Adipose tissue (tissue), 3 donors: ENCODE measurements around the gene DUOXA1. TPM values are rescaled to one million over a fixed set of nuclear protein-coding genes. Genes with fewer than 3 reads are reported as not detected.
"Not testable (repeated sequence)": the region's sequence is repeated elsewhere in the genome, so short reads cannot be mapped to it uniquely, and the experiment has no call there.

Source experiments
- H3K27ac ChIP-seq: one replicate; pipeline ENCODE4 v1.5.1; 2013; ENCODE audit warnings: low read depth, low read length
- WGBS, 3 donors: extraction: QIAGEN DNeasy Blood & Tissue Kit; methylation state at CpG; one replicate each; pipeline ENCODE4 v1.1.7; 2013; 5-methylcytosine and 5-hydroxymethylcytosine counted together
- polyA plus RNA-seq, 3 donors: library from polyadenylated mRNA; stranded (reverse); fragments of 200-250 nt; gene quantifications; one replicate each; pipeline ENCODE4 v1.2.3, GENCODE V29; 2013
- donor health status: healthy with polysubstance abuse.
- donor health status: Bipolar disorder and iron deficiency.
- donor health status: healthy.

Gene DUOXA1
- polyA plus RNA-seq, 3 donors: 0.14 to 3.3 (median 0.90) TPM

DNA sequence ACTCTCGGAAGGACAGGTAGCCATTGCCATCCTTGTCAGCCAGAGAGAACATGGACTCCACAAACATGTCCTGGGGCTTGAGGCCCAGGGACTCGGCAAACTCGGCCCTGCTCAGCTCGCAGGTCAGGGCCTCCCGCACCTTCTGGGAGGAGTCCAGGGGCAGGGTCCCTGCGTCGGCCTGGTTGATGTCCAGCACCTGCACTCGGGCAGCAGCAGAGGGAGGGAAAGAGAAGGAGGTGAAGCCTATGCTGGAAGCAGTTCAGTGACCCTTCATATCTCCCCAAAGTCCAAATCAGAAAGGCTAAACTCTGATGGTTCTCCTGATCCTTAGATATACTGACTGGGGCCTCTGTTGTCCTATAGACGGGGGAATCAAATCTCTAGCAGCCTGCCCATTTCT, 25.5 kb downstream of the DUOXA1 start:
- WGBS, 3 donors: 82 to 89% (median 86%) methylated on average over 9 of the region's 9 CpGs

GRCh38 chr15:45102226-45102625, 27.5 kb downstream of the DUOXA1 start:
- WGBS, 3 donors: 93 to 96% (median 93%) methylated on average over 6 of the region's 6 CpGs
- no peak overlapping the region for H3K27ac ChIP-seq

More for the DNA sequence above, 25.5 kb downstream of the DUOXA1 start:
- not testable (repeated sequence) for H3K27ac ChIP-seq

DNA sequence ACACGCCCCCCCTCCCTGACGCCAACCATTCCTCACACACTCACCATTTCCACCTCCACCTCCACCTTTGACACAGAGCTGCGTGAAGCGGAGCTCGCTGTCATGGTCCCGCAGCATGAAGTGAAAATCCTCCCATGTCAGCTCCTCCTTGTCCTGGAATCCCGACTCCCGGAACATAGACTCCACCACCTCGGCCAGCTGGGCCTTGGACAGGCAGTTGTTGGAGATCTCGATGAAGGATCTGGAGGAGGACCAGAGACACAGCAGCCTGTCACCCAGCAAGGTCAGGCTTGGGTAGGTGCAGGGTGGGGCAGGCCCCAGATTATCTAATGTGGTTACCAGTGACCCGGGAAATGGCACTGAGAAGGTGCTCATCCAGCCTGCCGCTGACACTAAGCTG, 27.9 kb downstream of the DUOXA1 start:
- 90 to 94% (median 91%) methylated on average over 12 of the region's 12 CpGs for WGBS, 3 donors
- no peak overlapping the region for H3K27ac ChIP-seq

DNA sequence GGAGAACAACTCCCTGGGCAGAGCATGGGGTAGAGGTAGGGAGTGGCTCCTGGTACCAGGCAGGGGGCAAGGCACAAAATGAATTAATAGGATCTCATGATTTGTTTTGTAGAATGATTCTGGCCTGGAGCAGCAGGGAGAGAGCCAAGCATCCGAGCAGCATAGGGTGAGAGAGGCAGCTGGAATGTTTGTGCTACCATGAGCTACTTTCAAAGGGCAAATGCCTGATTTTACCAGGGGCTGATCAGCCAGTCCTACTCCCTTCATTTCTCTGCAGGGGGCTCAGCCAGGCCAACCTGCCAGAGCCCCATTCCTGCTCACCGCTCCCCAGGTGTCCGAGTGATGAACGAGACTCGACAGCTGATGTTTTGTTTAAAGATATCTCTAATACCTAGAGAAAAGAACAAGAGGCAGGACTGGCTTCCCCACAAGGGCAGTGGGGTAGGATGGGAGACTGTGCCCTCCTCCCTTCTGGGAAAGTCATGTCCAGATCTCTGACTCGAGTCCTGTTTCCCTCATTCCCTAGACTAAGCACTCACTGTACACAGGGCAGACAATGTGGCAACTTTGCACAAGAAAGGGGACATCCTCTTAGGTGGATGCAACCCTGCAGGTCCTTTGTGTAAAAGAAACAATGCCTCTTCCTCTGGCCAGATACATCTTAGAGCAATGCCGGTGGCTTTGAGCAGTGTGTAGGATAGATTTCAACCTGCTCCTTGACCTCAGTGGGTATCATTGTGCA, 28.6 kb downstream of the DUOXA1 start:
- WGBS, 3 donors: 60 to 72% (median 67%) methylated on average over 7 of the region's 7 CpGs
- H3K27ac ChIP-seq: no peak overlapping the region

GRCh38 chr15:45099549-45100165, 30.0 kb downstream of the DUOXA1 start:
- H3K27ac ChIP-seq: no peak overlapping the region
- 84 to 86% (median 86%) methylated on average over 23 of the region's 23 CpGs for WGBS, 3 donors

DNA sequence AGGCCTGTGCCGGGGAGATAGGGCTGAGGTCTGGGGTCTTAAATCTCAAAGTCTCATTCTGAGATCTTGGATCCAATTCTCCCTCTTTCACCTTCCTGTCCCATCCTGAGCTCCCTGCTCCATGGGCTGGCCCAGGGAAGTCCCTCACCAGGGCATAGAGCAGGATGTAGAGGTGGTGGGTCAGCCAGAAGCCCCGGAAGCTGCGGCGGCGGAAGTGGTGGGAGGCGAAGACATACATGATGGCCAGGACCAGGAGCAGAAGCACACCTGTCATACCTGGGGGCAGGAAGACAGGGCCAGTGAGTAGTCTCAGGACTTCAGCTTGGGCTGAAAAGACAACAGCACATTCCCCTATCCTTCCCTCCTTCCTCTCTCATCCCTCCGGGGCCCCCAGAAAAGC, 32.2 kb downstream of the DUOXA1 start:
- WGBS, 3 donors: 87 to 92% (median 87%) methylated on average over 7 of the region's 7 CpGs

DNA sequence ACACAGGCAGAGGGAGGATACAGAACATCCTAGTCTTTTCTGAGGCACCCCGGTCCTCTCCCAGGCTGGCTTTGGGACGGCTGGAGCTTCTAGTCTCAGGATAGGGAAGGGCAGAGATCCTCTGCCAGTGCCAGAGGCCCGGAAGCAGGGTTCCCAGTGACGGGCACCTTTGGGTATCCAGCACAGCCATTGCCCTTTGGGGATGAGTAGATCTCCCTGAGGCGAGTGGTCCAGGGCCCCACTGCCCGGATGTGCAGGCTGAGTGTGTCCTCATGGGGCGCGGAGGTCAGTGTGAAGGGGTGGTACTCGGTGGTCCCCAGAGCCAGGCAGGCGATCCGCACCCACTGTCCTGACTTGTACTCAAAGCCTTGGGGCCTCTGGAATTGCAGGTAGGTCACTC, 34.0 kb downstream of the DUOXA1 start:
- WGBS, 3 donors: 90 to 93% (median 91%) methylated on average over 11 of the region's 11 CpGs
- no peak overlapping the region for H3K27ac ChIP-seq

More for the DNA sequence above, 32.2 kb downstream of the DUOXA1 start:
- H3K27ac ChIP-seq: no peak overlapping the region

- WGBS, 3 donors: 71 to 74% (median 73%) methylated on average over 9 of the region's 9 CpGs
- no peak overlapping the region for H3K27ac ChIP-seq
Measured at GRCh38 chr15:45094358-45094730, 35.3 kb downstream of the DUOXA1 start.

GRCh38 chr15:45093622-45094357, 35.9 kb downstream of the DUOXA1 start:
- 86 to 91% (median 87%) methylated on average over 11 of the region's 11 CpGs for WGBS, 3 donors
- no peak overlapping the region for H3K27ac ChIP-seq

- H3K27ac ChIP-seq: no peak overlapping the region
- 83 to 91% (median 84%) methylated on average over 4 of the region's 4 CpGs for WGBS, 3 donors
Measured at GRCh38 chr15:45093013-45093412, 36.7 kb downstream of the DUOXA1 start.

DNA sequence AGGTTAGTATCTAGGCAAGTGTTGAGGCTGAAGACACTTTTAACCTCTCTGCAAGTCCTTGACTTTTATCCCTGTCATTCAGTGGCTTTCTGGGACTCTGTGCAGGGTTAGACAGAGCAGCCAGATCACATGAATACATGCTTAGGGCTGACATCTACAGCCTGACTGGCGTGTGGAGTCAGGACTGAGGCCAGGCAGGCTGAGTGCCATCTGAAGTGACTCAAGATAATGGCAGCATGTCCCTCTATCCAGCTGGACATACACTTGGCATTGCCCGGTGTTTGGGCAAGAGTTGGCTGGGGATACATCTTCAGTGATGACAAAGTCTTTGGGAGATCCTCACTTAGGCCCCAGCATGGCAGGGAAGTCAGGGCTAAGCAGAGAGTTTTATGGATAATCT, 38.1 kb downstream of the DUOXA1 start:
- WGBS, 3 donors: 71 to 93% (median 81%) methylated on average over 2 of the region's 2 CpGs
- H3K27ac ChIP-seq: no peak overlapping the region

GRCh38 chr15:45091161-45091560, 38.5 kb downstream of the DUOXA1 start:
- no peak overlapping the region for H3K27ac ChIP-seq
- 58 to 65% (median 62%) methylated on average over 7 of the region's 7 CpGs for WGBS, 3 donors

DNA sequence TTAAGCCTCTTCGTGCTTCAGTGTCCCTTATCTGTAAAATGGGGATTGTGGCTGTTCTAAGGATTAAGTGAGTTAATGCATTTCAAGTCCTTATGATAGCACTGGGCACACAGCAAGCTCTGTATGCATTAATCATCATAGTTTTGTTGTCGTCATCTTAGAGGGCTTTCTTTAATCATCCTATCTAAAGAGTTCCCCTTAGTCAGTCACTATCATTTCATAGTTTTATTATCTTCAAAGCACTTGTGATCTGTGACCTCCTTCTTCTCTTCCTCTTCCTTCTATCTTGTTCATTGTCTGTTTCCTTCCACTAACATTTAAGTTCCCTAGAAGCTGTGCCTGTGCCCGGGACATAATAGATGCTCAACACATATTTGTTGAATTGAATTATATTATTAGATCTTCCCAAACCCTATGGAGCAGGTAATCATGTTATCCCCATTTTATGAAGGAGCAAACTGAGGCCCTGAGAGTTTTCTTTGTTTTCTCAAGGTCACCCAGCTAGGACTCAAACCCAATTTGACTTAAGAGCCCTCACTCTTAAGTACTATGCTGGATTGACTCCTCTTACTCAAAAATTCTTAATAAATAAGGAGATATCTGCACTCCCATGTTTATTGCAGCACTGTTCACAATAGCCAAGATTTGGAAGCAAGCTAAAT, 39.8 kb downstream of the DUOXA1 start:
- 54 to 73% (median 60%) methylated on average over 3 of the region's 3 CpGs for WGBS, 3 donors
- H3K27ac ChIP-seq: no peak overlapping the region

- WGBS, 3 donors: 86 to 89% (median 87%) methylated on average over 10 of the region's 10 CpGs
- H3K27ac ChIP-seq: no peak overlapping the region
Measured at GRCh38 chr15:45088801-45089711, 40.6 kb downstream of the DUOXA1 start.

DNA sequence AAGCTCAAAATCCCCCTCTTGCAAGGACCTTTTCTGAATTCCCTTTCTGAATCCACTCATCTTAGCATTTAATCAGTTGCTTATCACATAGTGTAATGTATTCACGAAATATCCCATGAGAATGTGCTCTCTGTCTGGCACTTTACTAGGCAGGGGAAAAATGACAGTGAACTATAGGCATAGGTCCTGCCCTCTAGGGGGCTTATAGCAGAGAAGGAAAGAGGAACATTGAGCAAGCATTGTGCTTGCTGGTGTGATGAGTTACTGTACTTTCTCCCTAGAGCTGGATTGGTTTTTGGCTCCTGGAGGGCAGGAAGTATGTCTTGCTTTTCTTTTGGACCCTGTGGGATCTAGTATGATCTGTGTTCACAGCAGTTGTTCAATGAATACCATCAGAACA, 42.2 kb downstream of the DUOXA1 start:
- WGBS, 3 donors: 67 to 85% (median 81%) methylated on average over 1 of the region's 1 CpG
- H3K27ac ChIP-seq: no peak overlapping the region

- H3K27ac ChIP-seq: no peak overlapping the region
- 71 to 79% (median 74%) methylated on average over 3 of the region's 3 CpGs for WGBS, 3 donors
Measured at GRCh38 chr15:45084163-45084562, 45.5 kb downstream of the DUOXA1 start.

DNA sequence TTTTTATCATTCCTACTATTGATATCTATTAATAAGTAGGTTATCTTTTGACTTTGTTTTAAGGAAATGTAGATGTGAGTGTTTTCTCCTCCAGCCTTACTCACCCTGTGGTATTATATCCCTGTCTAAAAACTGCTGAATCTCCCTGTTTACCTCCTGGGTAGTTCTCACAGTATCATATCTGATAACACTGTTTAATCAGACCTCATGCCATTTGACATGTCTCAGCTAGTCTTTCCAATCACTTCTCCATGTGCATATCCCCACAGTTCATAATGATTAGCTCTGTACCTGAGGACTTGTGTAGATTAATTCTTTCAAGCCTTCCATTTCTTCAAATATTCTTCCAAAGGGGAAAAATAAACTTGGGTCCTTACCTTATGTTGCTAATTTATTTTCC, 46.5 kb downstream of the DUOXA1 start:
- H3K27ac ChIP-seq: no peak overlapping the region

DNA sequence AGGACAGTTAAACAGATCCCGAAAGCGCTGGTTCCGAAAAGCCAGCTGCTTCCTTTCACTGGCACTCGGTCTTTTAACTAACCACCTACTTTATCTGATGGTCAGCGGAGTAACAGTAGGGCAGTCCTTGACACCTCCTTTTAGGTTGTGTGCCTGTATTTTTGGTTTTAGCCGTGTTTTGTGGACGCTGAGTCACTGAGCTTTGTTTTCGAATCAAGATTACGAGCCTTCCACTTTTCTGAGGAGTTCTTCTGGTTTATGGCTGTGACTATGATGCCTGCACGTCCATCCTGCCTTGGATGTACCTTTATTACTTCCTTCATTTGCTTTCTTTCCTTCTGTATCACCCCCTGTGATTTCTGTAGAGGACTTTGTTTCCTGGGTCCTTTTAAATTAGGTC, 47.3 kb downstream of the DUOXA1 start:
- WGBS, 3 donors: 80 to 91% (median 81%) methylated on average over 9 to 10 of the region's 10 CpGs
- H3K27ac ChIP-seq: not testable (repeated sequence)
